HG03060 (cell line): Measurements from ENCODE around the gene JARID2.

Experiments
- ATAC-seq: cut with Tn5 transposase; IDR thresholded peaks from one replicate; pipeline ENCODE4 v1.9.1; 2021; ENCODE audit warnings: low read depth, moderate number of reproducible peaks; ENCODE audit not compliant: unreplicated experiment

The JARID2 gene

DNA sequence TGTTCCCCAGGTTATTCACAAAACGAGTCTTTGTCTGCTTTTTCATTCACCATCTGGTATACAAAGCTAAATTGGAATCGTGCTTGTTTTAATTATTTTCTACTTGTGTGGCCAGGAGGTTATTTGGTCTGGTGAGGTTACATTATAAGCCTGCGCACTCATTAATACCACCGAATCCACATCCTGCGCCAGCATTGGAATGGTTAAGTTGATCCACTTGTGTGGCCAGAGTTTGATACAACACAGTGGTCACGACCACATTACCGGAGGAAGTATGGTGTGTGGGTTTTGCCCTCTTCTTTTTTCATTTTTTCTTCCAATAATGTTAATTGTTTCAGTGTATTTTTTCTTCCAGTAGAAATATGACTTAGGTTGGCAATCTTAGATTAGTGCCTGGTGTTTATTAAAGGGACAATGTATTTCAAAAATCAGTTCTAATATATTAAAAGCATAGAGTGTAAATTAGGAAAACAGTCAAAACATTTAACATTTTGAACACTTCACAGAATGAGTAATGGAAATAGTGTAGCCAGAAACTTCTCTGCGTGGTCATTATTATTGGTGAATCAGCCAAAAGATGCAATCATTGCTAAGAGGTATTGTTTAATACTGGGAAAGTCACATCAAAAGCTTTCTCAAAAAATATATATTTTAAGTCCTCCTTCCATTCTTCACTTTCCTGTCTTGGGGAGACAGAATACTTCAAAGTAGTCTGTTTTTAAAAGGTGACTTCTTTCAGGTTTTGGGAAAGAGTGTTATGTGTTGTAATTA is 84.5 kb downstream of the JARID2 start:
- ATAC-seq: no peak

- no peak for ATAC-seq
These were observed 85.3 kb downstream of the JARID2 start for GRCh38 chr6:15331143-15331542.

GRCh38 chr6:15331629-15332251 is 85.9 kb downstream of the JARID2 start:
- no peak for ATAC-seq

DNA sequence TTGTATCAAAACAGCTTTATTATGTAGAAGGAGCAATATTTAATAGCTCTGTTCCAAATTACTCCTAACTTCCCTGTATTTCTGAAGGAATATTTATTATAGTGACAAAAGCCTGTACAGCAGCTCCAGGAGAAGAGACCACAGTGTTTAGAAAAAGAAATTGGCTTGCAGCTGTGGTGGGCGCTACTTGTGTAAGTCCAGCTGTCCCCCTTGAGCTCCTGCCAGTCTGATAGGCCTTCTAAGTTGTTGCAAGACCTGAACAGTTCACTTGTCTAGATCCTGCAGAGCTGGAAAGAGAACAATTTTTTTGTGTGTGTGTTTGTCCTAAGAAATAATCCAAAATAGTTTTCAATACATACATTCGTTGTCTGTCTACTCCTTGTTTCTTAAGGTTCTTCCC is 86.6 kb downstream of the JARID2 start:
- ATAC-seq: no peak

- no peak for ATAC-seq
These were observed 89.5 kb downstream of the JARID2 start for GRCh38 chr6:15335385-15335784.

DNA sequence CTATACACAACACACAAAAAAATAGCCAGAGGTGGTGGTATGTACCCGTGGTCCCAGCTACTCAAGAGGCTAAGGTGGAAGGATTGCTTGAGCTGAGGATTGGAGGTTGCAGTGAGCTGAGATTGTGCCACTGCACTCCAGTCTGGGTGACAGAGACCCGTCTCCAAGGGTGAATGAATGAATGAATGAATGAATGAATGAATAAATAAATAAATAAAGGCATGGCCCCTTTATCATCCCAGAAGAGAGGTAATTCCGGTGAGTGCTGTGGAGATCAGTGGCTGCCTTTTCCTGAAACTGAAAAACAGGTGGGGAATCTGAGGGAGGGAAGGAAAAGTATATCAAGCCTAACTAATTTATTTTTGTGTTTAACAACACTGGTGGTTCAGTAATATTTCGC is 90.0 kb downstream of the JARID2 start:
- ATAC-seq: no peak

DNA sequence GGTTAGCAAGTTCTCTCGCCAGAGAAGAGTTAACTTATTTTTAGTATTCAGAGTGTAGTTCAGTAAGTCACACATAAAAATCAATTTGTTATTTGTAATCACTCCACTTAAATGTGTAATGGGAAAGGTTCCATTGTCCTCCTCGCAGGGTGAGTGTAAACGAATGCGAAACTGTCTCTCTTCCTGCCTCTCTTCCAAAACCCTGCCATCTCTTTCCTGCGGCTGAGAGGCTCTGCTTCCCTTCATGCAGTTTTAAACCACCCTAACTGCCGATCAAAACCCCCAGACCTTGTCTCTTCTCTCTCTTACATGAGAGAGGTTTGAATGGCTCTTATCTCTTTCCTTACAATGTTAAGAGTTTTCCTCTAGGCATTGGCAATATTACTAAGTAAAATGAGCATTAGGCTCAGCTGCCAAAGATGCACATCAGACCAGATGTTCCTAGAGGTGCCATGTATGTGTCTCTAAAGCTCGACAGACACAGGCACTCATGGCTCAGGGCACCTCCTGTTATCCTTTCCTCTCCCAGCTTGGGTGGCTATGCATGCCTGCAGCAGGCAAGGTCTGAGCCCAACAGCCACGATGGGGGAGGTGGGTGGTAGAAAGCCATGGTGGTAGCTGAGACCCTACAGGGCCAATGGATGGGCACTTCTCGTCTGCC is 91.2 kb downstream of the JARID2 start:
- no peak for ATAC-seq

DNA sequence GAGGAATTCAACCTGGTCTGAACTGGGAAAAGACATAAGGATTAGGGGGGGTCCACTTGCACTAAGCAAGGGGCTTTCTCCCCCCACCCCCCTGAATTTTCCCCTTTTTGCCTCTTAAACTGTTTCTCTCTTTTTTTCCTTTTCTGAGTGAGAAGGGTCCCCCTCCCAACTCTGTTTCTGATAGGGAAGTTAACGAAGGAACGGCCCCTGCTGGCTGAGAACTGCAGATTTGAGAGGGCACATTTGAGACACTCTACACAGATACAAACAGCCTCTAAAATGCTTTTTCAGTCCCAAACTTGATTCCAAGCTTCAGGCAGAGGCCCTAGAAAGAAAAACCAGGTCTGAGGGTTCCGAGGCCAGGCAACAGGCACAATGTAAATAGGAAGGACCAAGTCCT is 91.7 kb downstream of the JARID2 start:
- ATAC-seq: no peak

GRCh38 chr6:15338476-15338875 is 92.6 kb downstream of the JARID2 start:
- no peak for ATAC-seq

- ATAC-seq: no peak
These were observed 93.2 kb downstream of the JARID2 start for GRCh38 chr6:15339081-15339480.

DNA sequence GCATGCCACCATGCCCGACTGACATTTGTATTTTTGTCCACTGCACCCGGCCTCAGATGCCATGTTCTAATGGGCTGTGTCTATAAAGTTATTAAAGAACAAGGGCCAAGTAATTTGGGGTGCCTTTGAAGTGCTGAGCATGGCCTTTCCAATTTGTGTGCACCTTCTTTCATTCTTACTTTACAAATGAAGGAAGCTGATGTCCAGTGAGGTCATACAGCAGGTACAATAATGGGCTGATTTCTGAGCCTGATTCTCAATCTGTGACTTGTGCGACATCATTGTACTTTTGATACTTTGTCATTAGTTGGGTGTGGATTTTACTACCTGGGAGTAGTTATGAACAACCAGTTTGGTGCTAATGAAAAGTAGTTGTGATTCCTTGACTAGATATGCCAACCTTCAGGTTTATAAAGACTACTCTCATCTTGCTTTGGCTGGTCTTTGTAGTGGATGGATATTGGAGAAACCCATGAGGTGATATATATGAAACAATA is 94.3 kb downstream of the JARID2 start:
- ATAC-seq: no peak

DNA sequence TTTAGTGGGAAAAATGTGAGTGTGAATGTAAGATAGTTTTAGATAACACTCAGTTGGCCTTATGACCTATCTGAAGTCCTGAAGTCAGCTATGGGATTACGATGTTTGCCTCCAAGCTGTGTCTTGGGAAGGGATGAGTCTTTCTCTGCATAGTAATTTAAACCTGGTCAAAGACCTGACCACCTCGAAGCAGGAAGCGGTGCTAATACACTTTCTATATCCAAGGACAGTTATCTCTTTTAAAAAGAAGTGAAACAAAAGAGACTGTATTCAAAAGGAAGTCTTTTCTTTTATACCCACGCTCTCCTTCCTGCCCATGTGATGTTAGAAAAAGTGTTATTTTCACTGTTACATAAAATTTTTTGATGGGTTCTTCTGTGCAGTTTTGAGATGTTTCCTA is 94.9 kb downstream of the JARID2 start:
- ATAC-seq: no peak

DNA sequence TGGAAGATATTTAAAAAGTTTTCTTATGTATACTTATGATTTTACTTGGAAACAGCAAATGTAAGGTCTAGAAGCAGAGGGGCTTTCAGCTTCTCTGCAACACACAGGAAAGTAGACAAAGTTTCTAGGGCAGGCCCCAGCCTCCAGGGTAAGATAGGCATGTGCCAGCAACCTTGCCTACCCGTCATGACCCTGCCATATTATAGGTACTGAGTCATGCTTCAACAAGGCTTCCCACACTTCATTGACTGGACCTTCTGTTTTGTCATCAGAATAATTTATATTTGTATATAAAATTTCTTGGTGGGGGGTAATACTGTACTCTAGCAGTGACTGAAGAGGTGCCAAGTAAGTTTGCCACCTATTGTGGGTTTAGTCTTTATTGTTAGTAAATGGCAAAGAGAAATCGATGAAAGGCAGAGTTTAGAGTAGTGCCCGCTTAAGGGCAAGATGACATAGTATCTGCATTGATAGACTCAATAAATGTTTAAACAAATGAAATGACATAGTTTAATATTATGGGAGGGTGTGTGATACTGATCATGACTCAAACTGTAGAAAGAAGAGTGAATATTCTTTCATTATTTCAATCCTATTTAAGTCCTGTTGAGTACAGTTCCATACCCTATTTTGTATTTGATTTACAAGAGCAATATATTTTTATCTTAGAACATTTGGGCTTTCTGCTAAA is 95.6 kb downstream of the JARID2 start:
- ATAC-seq: no peak

- ATAC-seq: no peak
These were observed 96.2 kb downstream of the JARID2 start for GRCh38 chr6:15342114-15342513.

DNA sequence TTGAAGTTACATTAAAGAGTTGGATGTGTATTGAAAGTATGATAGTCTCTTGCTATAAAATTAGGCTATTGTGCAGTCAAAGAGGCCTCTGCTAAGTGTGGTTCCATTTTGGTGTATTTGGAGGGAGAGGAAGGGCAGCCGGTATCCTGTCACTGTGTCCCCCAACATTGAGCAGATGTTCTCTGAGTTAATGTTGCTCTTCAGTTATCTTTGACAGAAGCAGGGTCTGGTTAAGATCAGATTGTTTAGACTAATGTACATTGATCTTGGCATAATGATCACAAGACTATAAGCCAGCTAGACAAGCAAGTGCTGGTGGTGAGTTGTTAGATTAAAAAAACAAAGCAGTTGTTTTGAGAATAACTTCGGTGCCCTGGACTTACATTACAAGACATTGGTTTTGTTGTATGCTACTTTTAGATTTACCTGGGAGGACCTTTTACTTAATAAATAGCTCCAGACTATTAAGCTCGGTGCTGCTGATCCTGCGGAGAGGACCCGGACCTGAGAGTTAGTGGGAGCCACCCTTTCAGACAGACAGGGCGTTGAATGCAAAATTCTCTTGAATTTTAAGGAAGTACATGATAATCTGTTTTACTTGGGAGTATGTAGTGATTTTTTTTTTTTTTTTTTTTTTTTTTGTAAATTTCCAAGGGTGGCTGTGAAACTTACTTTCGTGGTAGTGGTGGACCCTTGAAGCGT is 97.8 kb downstream of the JARID2 start:
- no peak for ATAC-seq

DNA sequence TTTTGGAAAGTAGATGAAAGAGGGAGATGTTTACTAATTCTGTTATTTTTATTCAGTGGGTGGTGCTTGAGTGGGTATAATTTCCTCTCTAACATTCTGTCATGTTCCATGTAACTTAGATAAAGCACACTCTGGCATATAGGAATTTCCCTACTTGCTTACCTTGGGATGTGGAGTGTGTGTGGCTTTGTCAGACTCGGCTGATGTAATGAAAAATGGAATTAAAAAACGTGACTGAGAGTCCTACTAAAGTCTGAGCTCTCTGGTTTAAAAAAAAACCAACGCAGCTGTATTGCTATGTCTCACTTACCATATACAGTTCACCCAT is 98.3 kb downstream of the JARID2 start:
- ATAC-seq: no peak

GRCh38 chr6:15344831-15345230 is 99.0 kb downstream of the JARID2 start:
- ATAC-seq: no peak

GRCh38 chr6:15346315-15346714 is 100.4 kb downstream of the JARID2 start:
- no peak for ATAC-seq

- ATAC-seq: no peak
These were observed 102.7 kb downstream of the JARID2 start for GRCh38 chr6:15348528-15348927.

DNA sequence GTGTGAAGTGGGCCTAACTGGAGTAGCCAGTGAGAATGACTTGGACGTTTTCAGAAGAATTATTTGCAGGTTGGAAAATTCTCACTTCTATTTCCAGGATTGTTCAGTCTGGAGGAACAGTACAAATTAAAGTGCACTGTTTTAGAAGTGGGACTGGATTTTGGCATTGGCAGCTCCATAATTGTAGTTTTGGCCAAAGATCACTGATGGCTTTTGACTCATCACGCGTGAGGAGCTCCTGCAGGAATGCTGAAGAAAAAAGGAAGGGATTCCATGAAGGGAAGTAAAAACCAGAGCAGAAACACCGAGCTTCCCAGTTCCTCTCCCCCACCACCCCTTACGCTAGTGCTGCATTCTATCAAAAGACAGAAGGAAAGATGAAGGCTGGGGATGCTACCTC is 103.5 kb downstream of the JARID2 start:
- no peak for ATAC-seq
